ENCODE results near the gene DMBT1.

Gene DMBT1

GRCh38 chr10:122664501-122664900 lies 103.9 kb downstream of the DMBT1 start:
- DNase-seq (ENCODE audit: extremely low spot score, insufficient read length, low read depth): no peak
- no peak for FAIRE-seq

- DNase-seq (ENCODE audit: extremely low spot score, insufficient read length, low read depth) (no peak), FAIRE-seq (no peak)
These were observed 104.8 kb downstream of the DMBT1 start for GRCh38 chr10:122665329-122665860.

GRCh38 chr10:122665946-122666345 lies 105.4 kb downstream of the DMBT1 start:
- FAIRE-seq (no peak), DNase-seq (ENCODE audit: extremely low spot score, insufficient read length, low read depth) (no peak)

GRCh38 chr10:122669045-122669444 lies 108.5 kb downstream of the DMBT1 start:
- FAIRE-seq: no peak
- no peak for DNase-seq (ENCODE audit: extremely low spot score, insufficient read length, low read depth)

- FAIRE-seq: no peak
These were observed 109.3 kb downstream of the DMBT1 start for GRCh38 chr10:122669842-122670241.

GRCh38 chr10:122671355-122671754 lies 110.8 kb downstream of the DMBT1 start:
- FAIRE-seq: no peak
- no peak for DNase-seq (ENCODE audit: extremely low spot score, insufficient read length, low read depth)

More at GRCh38 chr10:122669842-122670241, 109.3 kb downstream of the DMBT1 start:
- DNase-seq (ENCODE audit: extremely low spot score, insufficient read length, low read depth): no peak

GRCh38 chr10:122672655-122673054 lies 112.1 kb downstream of the DMBT1 start:
- DNase-seq (ENCODE audit: extremely low spot score, insufficient read length, low read depth) (no peak), FAIRE-seq (no peak)

- DNase-seq (ENCODE audit: extremely low spot score, insufficient read length, low read depth) (no peak), FAIRE-seq (no peak)
These were observed 112.7 kb downstream of the DMBT1 start for GRCh38 chr10:122673269-122673668.

GRCh38 chr10:122673731-122674130 lies 113.2 kb downstream of the DMBT1 start:
- no peak for DNase-seq (ENCODE audit: extremely low spot score, insufficient read length, low read depth)
- no peak for FAIRE-seq

- FAIRE-seq: no peak
- no peak for DNase-seq (ENCODE audit: extremely low spot score, insufficient read length, low read depth)
These were observed 114.2 kb downstream of the DMBT1 start for GRCh38 chr10:122674781-122675180.

- FAIRE-seq: no peak
- DNase-seq (ENCODE audit: extremely low spot score, insufficient read length, low read depth): no peak
These were observed 114.7 kb downstream of the DMBT1 start for GRCh38 chr10:122675278-122675677.

GRCh38 chr10:122678266-122678665 lies 117.7 kb downstream of the DMBT1 start:
- FAIRE-seq (no peak), DNase-seq (ENCODE audit: extremely low spot score, insufficient read length, low read depth) (no peak)

- no peak for DNase-seq (ENCODE audit: extremely low spot score, insufficient read length, low read depth)
- FAIRE-seq: no peak
These were observed 122.0 kb downstream of the DMBT1 start for GRCh38 chr10:122682522-122682921.

GRCh38 chr10:122688293-122688989 lies 127.9 kb downstream of the DMBT1 start:
- FAIRE-seq: no peak
- DNase-seq (ENCODE audit: extremely low spot score, insufficient read length, low read depth): no peak

- DNase-seq (ENCODE audit: extremely low spot score, insufficient read length, low read depth) (no peak), FAIRE-seq (no peak)
These were observed 128.7 kb downstream of the DMBT1 start for GRCh38 chr10:122689146-122689820.

GRCh38 chr10:122692744-122693143 lies 132.2 kb downstream of the DMBT1 start:
- DNase-seq (ENCODE audit: extremely low spot score, insufficient read length, low read depth): no peak
- FAIRE-seq: no peak
